ENCODE measurements around the gene ITIH5.
"Not testable (repeated sequence)": the region's sequence is repeated elsewhere in the genome, so short reads cannot be mapped to it uniquely, and the experiment has no call there.

Gene ITIH5

GRCh38 chr10:7666253-7667023, at the start of gene ITIH5:
TSS of gene ITIH5 (minus strand) at chr10:7666966. CDS start at chr10:7666892, 74 bp downstream.
- Histone ChIP-seq H3K4me3 (peak within 1 kb of the TSS; percentile 24 to 55 (median 41)), H3K27ac (peak within 1 kb of the TSS in 7 of 21 experiments; percentile 18 to 71 (median 30))

GRCh38 chr10:7715515-7715914, 48.7 kb upstream of the ITIH5 start:
- Histone ChIP-seq H3K4me3 (no peak overlapping the region), H3K27ac (no peak overlapping the region)

- not testable (repeated sequence) for H3K27ac ChIP-seq, H3K4me3 ChIP-seq
Measured at GRCh38 chr10:7711075-7711474, 44.3 kb upstream of the ITIH5 start.

- no peak overlapping the region for H3K4me3 ChIP-seq
- no peak overlapping the region for H3K27ac ChIP-seq
Measured at GRCh38 chr10:7710446-7710845, 43.7 kb upstream of the ITIH5 start.

GRCh38 chr10:7708832-7709231, 42.1 kb upstream of the ITIH5 start:
- H3K27ac ChIP-seq = no peak overlapping the region
- H3K4me3 ChIP-seq = no peak overlapping the region

- no peak overlapping the region for H3K27ac ChIP-seq
Measured at GRCh38 chr10:7707858-7708622, 41.3 kb upstream of the ITIH5 start.

GRCh38 chr10:7707102-7707501, 40.3 kb upstream of the ITIH5 start:
- no peak overlapping the region for H3K4me3 ChIP-seq
- H3K27ac ChIP-seq = no peak overlapping the region

More at GRCh38 chr10:7707858-7708622, 41.3 kb upstream of the ITIH5 start:
- no peak overlapping the region for H3K4me3 ChIP-seq

GRCh38 chr10:7706534-7707073, 39.8 kb upstream of the ITIH5 start:
- H3K27ac ChIP-seq = no peak overlapping the region

GRCh38 chr10:7705341-7705740, 38.6 kb upstream of the ITIH5 start:
- Histone ChIP-seq H3K4me3 (no peak overlapping the region), H3K27ac (no peak overlapping the region)

More at GRCh38 chr10:7706534-7707073, 39.8 kb upstream of the ITIH5 start:
- H3K4me3 ChIP-seq = no peak overlapping the region

- no peak overlapping the region for H3K4me3 ChIP-seq
- no peak overlapping the region for H3K27ac ChIP-seq
Measured at GRCh38 chr10:7704071-7705016, 37.6 kb upstream of the ITIH5 start.

GRCh38 chr10:7703140-7703539, 36.4 kb upstream of the ITIH5 start, which contains the start of gene ITIH2:
TSS of gene ITIH2 (plus strand) at chr10:7703316. CDS start at chr10:7703435, 119 bp downstream.
- H3K27ac ChIP-seq = no peak within 1 kb of the TSS
- no peak within 1 kb of the TSS for H3K4me3 ChIP-seq

GRCh38 chr10:7702288-7702812, 35.6 kb upstream of the ITIH5 start:
- no peak overlapping the region for H3K27ac ChIP-seq
- no peak overlapping the region for H3K4me3 ChIP-seq

GRCh38 chr10:7701158-7701742, 34.5 kb upstream of the ITIH5 start:
- Histone ChIP-seq H3K27ac (no peak overlapping the region), H3K4me3 (no peak overlapping the region)

GRCh38 chr10:7700577-7701125, 33.9 kb upstream of the ITIH5 start:
- H3K4me3 ChIP-seq = no peak overlapping the region
- H3K27ac ChIP-seq = no peak overlapping the region

- H3K27ac ChIP-seq = no peak overlapping the region
Measured at GRCh38 chr10:7697426-7697825, 30.7 kb upstream of the ITIH5 start.

GRCh38 chr10:7696545-7696944, 29.8 kb upstream of the ITIH5 start:
- no peak overlapping the region for H3K27ac ChIP-seq
- H3K4me3 ChIP-seq = no peak overlapping the region

More at GRCh38 chr10:7697426-7697825, 30.7 kb upstream of the ITIH5 start:
- no peak overlapping the region for H3K4me3 ChIP-seq

- H3K4me3 ChIP-seq, H3K27ac ChIP-seq: not testable (repeated sequence)
Measured at GRCh38 chr10:7693194-7693593, 26.4 kb upstream of the ITIH5 start.

- not testable (repeated sequence) for H3K27ac ChIP-seq, H3K4me3 ChIP-seq
Measured at GRCh38 chr10:7692368-7692767, 25.6 kb upstream of the ITIH5 start.
